ENCODE data around the gene INPP4A. TPM values are rescaled to one million over a fixed set of nuclear protein-coding genes. Genes with fewer than 3 reads are reported as not detected.

Gene INPP4A
- total and polyA plus RNA-seq, 2 of the 13 experiments (the other 11 are each of a cell fraction or from before 2014, with no cell fraction given), result 10.1 to 10.9 TPM

DNA sequence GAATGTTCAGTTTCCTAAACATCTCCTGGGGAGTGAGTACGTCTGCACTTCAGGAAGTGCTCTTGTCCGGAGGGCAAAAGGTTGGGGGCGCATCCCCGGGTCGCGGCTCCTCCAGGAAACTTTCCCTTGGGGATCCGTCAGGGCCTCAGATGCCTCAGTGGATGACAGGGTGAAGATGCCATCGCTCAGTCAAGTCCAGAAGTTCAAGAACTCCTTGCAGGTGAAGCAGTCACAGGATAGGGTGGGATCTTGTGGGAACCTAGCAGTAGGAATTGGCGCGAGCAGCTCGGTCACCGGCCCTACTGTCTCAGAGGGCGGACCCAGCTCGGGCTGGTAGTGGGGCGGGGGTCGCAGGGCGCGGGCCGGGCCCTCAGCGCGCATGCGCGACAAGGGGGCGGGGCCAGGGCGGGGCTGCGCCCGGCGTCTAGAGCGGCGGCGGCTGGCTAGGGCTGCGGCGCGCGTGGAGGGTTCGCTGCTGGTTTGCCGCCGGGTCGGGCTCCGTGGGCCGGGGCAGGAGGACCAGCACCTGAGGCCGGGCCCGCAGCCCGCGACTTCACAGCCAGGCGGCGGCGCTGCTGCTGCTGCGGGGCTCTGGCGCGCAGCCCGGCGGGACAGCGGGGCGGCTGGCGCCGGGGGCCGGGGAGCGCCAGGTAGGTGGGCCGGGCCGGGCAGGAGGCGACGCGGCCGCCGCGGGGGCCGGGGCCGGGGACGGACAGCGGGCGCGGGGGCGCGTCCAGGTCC, at the start of gene INPP4A (continued):
- TF ChIP-seq, protein P1, sequence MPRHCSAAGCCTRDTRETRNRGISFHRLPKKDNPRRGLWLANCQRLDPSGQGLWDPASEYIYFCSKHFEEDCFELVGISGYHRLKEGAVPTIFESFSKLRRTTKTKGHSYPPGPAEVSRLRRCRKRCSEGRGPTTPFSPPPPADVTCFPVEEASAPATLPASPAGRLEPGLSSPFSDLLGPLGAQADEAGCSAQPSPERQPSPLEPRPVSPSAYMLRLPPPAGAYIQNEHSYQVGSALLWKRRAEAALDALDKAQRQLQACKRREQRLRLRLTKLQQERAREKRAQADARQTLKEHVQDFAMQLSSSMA (CRISPR knock-in tag; IDR thresholded peaks at IDR 0.05), result no peak
- TF ChIP-seq ZNF776 (CRISPR knock-in tag; IDR thresholded peaks at IDR 0.05), result peak; percentile 79; the same call in 1 of the 2 replicates
- peak; percentile 88; the same call in 1 of the 2 replicates for TF ChIP-seq AHR (CRISPR knock-in tag; IDR thresholded peaks at IDR 0.05)
- no peak for TF ChIP-seq ZNF121 (CRISPR knock-in tag; IDR thresholded peaks at IDR 0.05)
- TF ChIP-seq ZNF10 (CRISPR knock-in tag; IDR thresholded peaks at IDR 0.05; ENCODE audit: borderline replicate concordance, low read depth), result no peak
- peak; percentile 25; the same call in 1 of the 2 replicates for TF ChIP-seq ZNF12 (CRISPR knock-in tag; IDR thresholded peaks at IDR 0.05)
- TF ChIP-seq, protein P2, sequence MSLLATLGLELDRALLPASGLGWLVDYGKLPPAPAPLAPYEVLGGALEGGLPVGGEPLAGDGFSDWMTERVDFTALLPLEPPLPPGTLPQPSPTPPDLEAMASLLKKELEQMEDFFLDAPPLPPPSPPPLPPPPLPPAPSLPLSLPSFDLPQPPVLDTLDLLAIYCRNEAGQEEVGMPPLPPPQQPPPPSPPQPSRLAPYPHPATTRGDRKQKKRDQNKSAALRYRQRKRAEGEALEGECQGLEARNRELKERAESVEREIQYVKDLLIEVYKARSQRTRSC (CRISPR knock-in tag; IDR thresholded peaks at IDR 0.05; ENCODE audit: low read depth), result no peak
- no peak for TF ChIP-seq ZSCAN21 (CRISPR knock-in tag; IDR thresholded peaks at IDR 0.05; ENCODE audit: borderline replicate concordance)
- TF ChIP-seq, protein P3, sequence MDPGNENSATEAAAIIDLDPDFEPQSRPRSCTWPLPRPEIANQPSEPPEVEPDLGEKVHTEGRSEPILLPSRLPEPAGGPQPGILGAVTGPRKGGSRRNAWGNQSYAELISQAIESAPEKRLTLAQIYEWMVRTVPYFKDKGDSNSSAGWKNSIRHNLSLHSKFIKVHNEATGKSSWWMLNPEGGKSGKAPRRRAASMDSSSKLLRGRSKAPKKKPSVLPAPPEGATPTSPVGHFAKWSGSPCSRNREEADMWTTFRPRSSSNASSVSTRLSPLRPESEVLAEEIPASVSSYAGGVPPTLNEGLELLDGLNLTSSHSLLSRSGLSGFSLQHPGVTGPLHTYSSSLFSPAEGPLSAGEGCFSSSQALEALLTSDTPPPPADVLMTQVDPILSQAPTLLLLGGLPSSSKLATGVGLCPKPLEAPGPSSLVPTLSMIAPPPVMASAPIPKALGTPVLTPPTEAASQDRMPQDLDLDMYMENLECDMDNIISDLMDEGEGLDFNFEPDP (CRISPR knock-in tag; conservative IDR thresholded peaks at IDR 0.05), result no peak
- no peak for TF ChIP-seq ZNF282 (IDR thresholded peaks at IDR 0.05; ENCODE audit: partially characterized antibody)
- TF ChIP-seq, protein P4, sequence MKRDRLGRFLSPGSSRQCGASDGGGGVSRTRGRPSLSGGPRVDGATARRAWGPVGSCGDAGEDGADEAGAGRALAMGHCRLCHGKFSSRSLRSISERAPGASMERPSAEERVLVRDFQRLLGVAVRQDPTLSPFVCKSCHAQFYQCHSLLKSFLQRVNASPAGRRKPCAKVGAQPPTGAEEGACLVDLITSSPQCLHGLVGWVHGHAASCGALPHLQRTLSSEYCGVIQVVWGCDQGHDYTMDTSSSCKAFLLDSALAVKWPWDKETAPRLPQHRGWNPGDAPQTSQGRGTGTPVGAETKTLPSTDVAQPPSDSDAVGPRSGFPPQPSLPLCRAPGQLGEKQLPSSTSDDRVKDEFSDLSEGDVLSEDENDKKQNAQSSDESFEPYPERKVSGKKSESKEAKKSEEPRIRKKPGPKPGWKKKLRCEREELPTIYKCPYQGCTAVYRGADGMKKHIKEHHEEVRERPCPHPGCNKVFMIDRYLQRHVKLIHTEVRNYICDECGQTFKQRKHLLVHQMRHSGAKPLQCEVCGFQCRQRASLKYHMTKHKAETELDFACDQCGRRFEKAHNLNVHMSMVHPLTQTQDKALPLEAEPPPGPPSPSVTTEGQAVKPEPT (CRISPR knock-in tag; IDR thresholded peaks at IDR 0.05; ENCODE audit: low read depth), result peak; percentile 50; the same call in 1 of the 2 replicates
- TF ChIP-seq FOXA1 (IDR thresholded peaks at IDR 0.05), result no peak
- TF ChIP-seq FOXA1 (CRISPR knock-in tag; IDR thresholded peaks at IDR 0.05), result no peak
- TF ChIP-seq, protein P5, sequence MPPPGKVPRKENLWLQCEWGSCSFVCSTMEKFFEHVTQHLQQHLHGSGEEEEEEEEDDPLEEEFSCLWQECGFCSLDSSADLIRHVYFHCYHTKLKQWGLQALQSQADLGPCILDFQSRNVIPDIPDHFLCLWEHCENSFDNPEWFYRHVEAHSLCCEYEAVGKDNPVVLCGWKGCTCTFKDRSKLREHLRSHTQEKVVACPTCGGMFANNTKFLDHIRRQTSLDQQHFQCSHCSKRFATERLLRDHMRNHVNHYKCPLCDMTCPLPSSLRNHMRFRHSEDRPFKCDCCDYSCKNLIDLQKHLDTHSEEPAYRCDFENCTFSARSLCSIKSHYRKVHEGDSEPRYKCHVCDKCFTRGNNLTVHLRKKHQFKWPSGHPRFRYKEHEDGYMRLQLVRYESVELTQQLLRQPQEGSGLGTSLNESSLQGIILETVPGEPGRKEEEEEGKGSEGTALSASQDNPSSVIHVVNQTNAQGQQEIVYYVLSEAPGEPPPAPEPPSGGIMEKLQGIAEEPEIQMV (CRISPR knock-in tag; IDR thresholded peaks at IDR 0.05; ENCODE audit: low read depth), result no peak
- TF ChIP-seq, protein P6, sequence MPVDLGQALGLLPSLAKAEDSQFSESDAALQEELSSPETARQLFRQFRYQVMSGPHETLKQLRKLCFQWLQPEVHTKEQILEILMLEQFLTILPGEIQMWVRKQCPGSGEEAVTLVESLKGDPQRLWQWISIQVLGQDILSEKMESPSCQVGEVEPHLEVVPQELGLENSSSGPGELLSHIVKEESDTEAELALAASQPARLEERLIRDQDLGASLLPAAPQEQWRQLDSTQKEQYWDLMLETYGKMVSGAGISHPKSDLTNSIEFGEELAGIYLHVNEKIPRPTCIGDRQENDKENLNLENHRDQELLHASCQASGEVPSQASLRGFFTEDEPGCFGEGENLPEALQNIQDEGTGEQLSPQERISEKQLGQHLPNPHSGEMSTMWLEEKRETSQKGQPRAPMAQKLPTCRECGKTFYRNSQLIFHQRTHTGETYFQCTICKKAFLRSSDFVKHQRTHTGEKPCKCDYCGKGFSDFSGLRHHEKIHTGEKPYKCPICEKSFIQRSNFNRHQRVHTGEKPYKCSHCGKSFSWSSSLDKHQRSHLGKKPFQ (CRISPR knock-in tag; IDR thresholded peaks at IDR 0.05; ENCODE audit: insufficient replicate concordance), result no peak
- TF ChIP-seq, protein P7, sequence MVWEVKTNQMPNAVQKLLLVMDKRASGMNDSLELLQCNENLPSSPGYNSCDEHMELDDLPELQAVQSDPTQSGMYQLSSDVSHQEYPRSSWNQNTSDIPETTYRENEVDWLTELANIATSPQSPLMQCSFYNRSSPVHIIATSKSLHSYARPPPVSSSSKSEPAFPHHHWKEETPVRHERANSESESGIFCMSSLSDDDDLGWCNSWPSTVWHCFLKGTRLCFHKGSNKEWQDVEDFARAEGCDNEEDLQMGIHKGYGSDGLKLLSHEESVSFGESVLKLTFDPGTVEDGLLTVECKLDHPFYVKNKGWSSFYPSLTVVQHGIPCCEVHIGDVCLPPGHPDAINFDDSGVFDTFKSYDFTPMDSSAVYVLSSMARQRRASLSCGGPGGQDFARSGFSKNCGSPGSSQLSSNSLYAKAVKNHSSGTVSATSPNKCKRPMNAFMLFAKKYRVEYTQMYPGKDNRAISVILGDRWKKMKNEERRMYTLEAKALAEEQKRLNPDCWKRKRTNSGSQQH (CRISPR knock-in tag; IDR thresholded peaks at IDR 0.05; ENCODE audit: low read depth), result no peak
